Endometrial microvascular endothelial cells (primary cell): ENCODE results near the gene SPATA33. TPM values are rescaled to one million over a fixed set of nuclear protein-coding genes. Genes with fewer than 3 reads are reported as not detected.
"Not testable (repeated sequence)": the region's sequence is repeated elsewhere in the genome, so short reads cannot be mapped to it uniquely, and the experiment has no call there.

Experiments
- in situ Hi-C: cut with HindIII; loops from 2 replicates; pipeline ENCODE4 v1.10.0; 2017; ENCODE audit warnings: low sequenced_read_pairs, low pct_unique_long_range_greater_than_20kb; ENCODE audit errors: inconsistent ontology term
- total RNA-seq: library from RNA; depleted of rRNA; stranded (reverse); fragments of >200 nt; gene quantifications from one replicate; pipeline ENCODE4 v1.2.3, GENCODE V29; 2015; ENCODE audit errors: inconsistent ontology term

SPATA33 gene
- total RNA-seq, 1 donor from 2014 or later, result 7.9 TPM

DNA sequence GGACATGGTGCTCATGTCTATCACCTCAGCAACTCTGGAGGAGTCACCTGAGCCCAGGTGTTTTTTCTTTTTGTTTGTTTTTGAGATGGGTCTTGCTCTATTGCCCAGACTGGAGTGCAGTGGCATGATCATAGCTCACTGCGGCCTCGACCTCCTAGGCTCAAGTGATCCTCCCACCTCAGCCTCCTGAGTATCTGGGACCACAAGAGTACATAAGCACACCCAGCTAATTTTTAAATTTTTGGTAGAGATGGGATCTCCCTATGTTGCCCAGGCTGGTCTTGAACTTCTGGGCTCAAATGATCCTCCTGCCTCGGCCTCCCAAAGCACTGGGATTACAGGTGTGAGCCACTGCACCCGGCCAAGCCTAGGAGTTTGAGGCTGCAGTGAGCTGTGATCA, 32.0 kb downstream of the SPATA33 start:
- in situ Hi-C loops, result not testable (repeated sequence)

DNA sequence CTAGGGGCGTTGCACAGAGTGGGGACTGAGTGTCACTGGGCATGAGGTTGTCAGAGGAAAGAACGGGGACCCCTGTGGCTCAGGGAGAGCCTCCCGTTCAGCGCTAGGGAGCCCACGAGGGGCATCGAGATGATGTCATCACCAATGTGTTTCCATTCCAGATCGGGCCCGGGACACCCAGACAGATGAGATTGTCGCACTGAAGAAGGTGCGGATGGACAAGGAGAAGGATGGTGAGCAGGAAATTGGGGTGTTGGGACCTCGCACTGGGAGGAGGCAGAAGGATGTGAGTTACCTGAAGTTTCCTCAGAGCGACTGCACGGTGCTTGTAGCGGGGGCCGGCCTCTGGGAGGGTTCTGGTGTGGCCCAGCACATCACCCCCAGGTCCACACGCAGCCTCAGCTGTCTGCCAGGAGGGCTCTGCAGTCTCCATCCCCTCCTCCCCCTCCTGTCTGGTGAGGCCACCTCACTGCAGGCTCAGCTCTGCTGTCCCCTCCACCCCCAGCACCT, 32.8 kb downstream of the SPATA33 start:
- in situ Hi-C loops, result no loop called here

DNA sequence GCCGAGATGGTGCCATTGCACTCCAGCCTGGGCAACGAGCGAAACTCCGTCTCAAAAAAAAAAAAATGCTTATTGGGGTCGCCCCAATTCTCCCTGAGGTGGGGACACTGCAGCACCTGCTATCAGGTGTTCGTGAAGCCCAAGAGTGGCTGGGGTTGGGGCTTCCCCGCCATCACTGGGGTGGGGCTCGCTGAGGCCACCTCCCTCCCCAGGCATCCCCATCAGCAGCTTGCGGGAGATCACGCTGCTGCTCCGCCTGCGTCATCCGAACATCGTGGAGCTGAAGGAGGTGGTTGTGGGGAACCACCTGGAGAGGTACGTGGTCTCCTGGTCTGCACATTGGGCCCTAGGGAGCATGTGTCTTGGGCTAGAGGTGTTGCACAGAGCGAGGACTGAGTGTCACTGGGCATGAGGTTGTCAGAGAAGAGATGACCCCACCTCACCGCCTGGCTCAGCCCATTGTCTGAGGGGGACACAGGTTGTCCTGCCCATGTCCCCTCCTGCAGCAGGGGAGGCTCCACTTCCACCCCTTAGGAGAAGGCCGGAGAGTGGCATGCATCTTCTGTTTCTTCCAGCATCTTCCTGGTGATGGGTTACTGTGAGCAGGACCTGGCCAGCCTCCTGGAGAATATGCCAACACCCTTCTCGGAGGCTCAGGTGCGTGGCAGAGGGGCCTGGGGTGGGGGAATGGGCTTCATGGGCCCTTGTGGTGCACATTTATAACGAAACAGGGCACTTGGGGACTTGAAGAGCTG, 33.8 kb downstream of the SPATA33 start:
- in situ Hi-C loops, result no loop called here

DNA sequence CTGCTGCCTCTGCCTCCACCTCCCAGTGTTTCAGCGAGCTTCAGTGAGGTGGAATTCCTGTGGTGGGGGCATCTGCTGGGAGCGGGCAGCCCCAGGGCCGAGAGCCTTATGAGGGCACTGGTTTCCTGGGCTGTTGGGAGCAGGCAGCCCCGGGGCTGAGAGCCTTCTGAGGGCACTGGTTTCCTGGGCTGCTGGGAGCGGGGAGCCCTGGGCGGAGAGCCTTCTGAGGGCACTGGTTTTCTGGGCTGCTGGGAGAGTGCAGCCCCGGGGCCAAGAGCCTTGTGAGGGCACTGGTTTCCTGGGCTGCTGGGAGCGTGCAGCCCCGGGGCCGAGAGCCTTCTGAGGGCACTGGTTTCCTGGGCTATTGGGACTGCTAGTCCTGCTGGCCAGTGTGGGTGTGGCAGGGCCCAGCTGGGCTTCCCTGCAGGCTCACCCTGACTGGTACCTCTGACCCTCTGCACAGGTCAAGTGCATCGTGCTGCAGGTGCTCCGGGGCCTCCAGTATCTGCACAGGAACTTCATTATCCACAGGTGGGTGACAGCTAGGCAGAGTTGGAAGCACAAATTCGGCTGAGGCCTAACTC, 34.4 kb downstream of the SPATA33 start:
- in situ Hi-C loops, result no loop called here

DNA sequence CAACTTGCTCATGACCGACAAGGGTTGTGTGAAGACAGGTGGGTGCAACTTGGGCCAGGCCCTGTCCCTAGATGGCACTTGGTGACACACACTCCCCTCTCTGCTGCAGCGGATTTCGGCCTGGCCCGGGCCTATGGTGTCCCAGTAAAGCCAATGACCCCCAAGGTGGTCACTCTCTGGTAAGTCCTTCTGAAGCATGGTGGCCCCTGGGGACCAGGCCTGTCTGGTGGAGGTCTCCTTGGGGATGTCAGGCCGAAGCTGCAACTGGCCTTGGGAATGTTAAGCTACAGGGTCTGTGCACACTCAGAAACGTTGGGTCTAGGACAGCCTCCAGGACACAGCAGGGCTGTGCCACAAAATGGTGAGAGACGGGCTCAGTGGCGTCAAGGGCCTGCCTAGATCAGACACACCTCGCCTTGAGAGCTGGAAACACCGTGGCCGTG, 35.7 kb downstream of the SPATA33 start:
- in situ Hi-C loops, result no loop called here

DNA sequence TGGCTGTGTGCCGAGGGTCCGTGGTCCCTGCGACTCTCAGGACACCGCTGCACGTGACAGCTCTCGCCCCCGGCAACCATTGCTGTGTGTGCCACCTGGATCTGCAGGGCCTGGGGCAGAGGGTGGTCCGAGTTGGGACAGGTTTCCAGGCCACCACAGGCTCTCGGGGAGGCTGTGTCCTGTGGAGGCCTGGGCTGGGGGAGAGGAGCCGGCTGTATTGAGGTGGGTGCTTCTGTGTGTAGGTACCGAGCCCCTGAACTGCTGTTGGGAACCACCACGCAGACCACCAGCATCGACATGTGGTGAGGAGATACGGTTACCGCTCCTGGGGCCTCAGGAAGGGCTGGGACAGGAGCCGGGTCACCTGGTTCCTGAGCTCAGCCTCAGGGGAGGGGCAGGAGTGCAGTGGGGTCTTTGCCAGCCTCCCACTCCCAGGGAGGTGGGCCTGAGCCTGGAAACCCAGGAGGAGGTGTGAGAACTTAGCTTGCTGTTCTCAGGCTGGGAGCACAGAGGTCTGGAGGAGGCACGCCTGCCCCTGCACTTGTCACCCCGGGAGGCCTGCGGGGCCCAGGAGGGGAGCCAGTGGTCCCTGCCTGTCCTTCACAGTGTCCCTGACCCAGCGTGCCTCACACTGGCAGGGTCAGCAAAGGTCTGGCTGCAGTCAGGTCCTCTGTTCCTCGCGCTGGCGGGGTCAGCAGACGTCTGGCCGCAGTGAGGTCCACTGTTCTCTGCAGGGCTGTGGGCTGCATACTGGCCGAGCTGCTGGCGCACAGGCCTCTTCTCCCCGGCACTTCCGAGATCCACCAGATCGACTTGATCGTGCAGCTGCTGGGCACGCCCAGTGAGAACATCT, 36.5 kb downstream of the SPATA33 start:
- in situ Hi-C loops, result no loop called here

DNA sequence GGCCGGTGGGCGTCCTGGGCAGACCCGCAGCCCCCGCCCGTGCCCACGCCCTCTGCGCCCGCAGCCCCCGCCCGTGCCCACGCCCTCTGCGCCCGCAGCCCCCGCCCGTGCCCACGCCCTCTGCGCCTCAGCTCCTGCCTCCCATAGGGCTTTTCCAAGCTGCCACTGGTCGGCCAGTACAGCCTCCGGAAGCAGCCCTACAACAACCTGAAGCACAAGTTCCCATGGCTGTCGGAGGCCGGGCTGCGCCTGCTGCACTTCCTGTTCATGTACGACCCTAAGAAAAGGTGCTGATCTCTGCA, 37.1 kb downstream of the SPATA33 start:
- in situ Hi-C loops, result not testable (repeated sequence)

DNA sequence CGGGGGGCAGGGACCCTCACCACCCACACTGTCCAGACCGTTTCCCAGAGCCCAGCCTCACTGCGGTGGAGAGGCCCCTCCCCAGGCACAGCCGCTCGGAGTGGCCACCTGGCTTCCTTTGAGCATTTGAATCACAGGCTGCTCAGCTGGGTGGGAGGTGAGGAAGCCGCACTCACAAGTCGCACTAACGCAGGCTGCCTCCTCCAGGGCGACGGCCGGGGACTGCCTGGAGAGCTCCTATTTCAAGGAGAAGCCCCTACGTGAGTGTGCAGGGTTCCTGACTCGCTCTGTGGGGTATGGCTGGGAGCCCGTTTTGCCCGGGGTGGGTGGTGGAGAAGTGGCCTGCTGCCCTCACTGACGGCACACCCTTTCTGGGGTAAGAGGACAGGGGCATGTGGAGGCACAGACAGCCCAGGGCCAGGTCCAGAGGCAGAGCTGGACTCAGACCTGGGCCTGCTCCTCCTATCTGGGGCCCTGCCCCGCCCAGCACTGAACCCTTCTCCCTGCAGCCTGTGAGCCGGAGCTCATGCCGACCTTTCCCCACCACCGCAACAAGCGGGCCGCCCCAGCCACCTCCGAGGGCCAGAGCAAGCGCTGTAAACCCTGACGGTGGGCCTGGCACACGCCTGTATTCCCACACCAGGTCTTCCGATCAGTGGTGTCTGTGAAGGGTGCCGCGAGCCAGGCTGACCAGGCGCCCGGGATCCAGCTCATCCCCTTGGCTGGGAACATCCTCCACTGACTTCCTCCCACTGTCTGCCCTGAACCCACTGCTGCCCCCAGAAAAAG, 37.6 kb downstream of the SPATA33 start:
- in situ Hi-C loops, result no loop called here

DNA sequence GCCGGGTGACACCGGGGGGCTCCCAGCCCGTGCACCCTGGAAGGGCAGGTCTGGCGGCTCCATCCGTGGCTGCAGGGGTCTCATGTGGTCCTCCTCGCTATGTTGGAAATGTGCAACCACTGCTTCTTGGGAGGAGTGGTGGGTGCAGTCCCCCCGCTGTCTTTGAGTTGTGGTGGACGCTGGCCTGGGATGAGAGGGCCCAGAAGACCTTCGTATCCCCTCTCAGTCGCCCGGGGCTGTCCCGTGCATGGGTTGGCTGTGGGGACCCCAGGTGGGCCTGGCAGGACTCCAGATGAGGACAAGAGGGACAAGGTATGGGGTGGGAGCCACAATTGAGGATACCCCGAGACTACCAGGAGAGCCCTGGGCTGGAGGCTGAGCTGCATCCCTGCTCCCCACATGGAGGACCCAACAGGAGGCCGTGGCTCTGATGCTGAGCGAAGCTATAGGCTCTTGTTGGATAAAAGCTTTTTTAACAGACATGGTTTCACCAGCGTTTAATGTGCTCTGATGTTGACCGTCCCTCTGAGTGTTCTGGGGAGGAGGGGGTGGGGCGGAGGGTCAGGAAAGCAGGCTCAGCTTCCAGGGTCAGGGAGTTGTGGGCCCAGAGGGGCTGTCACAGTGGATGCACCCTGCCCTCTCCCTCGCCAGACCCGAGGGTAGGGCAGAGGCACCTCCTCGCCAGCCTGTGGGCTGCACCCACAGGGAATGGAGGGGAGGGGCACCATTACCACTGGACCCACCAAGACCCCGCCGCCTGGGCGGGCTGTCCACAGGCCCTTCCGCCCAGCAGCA, 38.4 kb downstream of the SPATA33 start:
- in situ Hi-C loops, result no loop called here

DNA sequence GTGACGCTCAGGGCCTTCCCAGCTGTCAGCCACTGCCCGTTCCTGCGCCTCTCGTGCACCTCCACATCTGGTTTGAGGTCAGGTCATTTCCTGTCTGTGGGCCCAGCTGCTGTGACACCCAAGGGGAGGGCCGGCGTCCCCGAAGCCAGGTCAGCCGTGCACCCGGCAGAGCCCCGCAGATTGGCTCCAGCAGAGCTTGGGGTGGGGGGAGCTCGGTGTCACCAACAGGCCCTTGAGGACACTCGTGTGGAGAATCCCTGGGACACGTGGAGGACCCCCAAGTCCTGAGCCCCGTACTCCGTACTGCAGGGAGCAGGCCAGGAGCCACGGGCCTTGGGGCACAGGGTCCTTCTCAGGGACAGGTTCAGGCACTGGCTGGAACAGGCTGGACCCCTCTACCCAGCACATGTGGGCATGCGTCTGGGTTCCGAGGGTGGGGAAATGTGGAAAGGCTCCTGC, 39.1 kb downstream of the SPATA33 start:
- in situ Hi-C loops, result no loop called here

DNA sequence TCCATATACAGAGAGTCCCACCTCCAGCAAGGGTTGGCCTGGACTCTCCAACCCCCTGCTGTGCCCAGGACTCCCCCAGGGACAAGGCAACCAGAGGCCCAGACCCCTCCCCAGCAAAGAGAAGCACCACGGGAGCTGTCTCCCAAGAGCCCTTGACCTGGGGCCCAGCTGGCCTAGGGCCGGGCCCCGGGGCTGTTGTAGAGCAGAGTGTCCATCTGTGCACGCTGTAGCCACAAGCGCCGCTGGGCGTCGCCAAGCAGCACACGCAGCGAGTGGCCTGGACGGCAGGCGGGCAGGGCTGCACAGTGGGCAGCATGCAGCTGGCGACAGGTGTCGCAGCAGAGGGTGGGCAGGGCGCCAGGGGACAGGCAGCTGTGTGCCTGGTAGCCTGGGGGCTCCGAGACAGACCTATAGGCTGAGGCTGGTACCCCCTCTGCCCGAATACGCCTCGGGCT, 39.6 kb downstream of the SPATA33 start:
- in situ Hi-C loops, result no loop called here

DNA sequence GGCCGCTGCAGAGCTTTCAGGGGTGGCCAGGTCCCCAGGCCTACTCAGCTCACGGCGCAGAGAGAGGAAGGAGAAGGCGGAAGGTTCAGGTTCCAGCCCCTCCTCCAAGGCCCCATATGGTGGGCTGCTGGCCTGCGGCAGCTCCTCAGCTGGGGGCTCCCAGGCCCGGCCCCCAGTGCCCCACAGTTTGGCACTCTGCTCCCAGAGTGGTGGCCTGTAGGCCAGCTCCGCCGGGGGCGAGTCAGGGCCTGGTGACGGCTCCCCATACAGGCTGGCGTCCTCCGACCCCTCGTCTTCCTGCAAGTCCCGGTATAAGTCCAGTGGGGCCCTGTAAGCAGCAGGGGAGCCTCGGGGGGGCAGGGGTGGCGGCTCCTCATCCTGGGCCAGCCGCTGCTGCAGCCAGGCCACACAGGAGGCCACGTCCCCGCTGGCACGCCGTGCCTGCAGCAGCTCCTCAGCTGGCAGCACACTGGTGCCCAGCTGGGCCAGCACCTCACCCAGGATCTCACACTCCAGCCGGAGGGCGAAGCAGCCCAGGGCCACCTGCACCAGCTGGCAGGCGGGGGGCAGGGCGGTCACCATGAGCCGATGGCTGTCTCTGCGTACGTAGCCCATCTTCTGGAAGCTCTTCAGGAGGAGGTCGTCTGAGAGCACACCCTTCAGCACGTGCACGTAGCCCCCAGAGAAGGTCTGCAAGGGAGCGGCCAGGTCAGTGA, 40.1 kb downstream of the SPATA33 start:
- in situ Hi-C loops, result no loop called here

DNA sequence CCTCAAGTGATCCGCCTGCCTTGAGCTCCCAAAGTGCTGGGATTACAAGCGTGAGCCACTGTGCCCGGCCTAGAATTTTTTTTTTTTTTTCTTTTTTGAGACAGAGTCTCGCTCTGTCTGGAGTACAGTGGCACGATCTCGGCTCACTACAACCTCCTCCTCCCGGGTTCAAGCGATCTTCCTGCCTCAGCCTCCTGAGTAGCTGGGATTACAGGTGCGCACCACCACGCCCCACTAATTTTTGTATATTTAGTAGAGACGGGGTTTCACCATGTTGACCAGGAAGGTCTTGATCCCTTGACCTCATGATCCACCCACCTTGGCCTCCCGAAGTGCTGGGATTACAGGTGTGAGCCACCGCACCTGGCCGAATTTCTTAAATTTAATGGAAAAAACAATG, 41.1 kb downstream of the SPATA33 start:
- in situ Hi-C loops, result not testable (repeated sequence)

DNA sequence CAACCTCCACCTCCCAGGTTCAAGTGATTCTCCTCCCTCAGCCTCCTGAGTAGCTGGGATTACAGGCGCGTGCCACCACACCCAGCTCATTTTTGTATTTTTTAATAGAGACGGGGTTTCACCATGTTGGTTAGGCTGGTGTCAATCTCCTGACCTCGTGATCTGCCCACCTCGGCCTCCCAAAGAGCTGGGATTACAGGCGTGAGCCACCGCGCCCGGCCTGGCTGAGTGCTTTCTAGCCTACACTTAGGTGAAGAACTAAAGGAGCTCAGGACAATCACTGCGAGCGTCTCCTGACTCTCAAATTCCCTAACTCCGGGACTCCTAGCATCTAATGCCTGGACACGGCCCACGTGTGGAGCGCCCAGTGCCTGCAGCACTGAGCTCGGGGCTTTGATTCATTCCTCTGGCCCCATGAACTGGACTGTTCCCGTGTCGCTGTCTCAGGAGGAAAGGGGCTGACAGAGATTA, 42.0 kb downstream of the SPATA33 start:
- in situ Hi-C loops, result not testable (repeated sequence)

DNA sequence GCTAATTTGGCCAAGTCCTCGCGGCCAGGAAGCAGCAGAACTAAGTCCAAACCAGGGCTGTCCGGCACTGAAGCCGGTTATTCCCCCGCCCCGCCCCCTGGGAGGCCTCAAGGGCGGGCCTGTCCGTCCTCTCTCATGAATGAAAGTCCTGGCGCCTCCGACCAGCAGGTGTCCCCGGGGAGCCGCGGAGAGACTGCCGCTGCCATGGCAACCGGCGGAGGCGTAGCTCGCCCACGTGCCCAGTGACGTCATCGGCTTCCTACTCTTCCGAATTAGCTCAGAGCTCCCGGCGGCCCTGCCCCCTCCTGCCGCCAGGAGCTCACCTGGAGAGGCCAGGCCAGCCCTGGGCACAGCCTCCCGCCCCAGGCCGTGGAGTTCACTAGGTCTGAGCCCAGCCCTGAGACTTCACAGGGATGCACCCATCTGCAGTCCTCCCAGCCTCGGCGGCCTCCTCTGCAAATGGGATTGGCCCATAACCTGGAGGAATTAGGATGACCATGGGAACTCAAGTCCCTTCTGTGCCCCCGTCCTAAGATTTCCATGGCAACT, 42.5 kb downstream of the SPATA33 start:
- in situ Hi-C loops, result no loop called here

DNA sequence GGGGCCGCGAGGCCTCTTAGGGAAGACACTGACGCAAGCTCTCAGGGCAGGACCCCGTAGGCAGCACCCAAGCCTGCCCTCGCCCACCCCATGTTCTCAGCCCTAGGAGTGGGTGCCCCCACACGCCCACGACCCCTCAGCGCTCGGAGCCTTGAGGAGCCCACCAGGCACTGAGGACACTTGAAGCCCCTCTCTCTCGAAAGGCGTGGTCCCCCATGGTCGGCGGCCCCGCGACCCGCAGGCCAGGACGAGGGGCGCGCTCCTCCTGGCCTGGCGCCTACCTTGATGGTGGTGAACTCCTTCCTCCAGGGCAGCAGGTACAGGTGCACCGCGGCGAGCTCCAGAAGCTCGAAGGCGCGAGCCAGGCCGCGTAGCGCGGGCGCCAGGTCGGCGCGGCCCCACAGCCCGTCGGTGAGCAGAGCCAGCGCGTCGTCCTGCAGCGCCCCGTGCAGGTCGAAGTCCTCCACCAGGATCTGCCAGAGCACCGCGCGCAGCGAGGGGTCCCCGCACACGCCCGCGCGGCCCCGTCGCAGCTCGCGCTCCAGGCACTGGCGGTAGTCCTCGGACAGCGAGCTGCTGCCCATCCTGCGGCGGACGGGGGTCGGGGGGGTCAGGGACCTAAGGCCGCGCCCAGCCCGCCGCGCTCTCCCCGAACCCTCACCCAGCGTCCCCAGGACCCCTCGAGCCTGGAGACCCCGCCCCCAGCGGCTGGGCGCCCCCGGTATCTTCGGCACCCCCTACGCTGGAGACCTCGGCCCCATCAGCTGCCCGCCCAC, 43.2 kb downstream of the SPATA33 start:
- in situ Hi-C loops, result no loop called here
